ENCODE results near the gene PLSCR4.

DNA sequence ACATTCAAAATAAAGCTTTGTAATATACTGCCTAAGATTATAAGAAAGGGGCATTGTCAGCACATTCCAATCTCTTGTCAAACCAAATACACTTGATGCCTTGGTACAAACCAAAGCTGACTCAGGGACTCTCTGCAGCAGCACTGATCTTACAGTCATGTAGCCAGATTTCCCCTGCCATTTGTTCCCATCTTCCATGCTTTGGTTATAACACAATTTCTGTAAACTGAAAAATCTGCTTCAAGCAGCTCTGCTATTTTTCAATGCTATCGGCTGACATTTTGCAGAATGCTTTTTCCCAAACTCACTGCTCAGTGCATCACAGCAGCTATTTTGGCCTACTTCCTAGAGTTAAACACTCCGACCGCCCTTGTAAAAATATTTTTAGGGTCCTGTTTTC lies 108.1 kb downstream of the PLSCR4 start:
- TF ChIP-seq CTCF (IDR thresholded peaks at IDR 0.05) = no peak
- no peak for TF ChIP-seq POLR2A (IDR thresholded peaks at IDR 0.05)
